Loucy (cell line): ENCODE results near the gene CBY3.

Experiments used
- EZH2phosphoT487 ChIP-seq: fragments of 200-600 bp; IDR thresholded peaks from 2 replicates; pipeline ENCODE4 v1.6.1; 2018; ENCODE audit warnings: antibody characterized with exemption, mild to moderate bottlenecking, moderate library complexity, borderline replicate concordance
- TF ChIP-seq, protein P1 (sequence below): fragments of 200-600 bp; sonication (generic); conservative IDR thresholded peaks from 2 replicates; pipeline ENCODE4 v1.5.1; 2014; ENCODE audit warnings: mild to moderate bottlenecking, antibody characterized with exemption, low read length

DNA sequence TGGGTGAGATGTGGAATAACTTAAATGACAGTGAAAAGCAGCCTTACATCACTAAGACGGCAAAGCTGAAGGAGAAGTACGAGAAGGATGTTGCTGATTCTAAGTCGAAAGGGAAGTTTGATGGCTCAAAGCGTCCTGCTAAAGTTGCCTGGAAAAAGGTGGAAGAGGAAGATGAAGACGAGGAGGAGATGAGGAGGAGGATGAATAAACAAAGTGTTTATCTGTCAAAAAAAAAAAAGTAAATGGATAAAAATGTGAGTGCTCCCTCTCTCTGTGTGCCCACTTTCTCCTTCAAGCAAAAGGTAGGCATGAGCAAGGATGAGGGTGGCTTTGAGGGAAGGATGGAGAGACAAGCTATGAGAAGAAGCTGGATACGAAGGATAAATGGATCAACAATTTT, 13.7 kb upstream of the CBY3 start:
- TF ChIP-seq, protein P1, sequence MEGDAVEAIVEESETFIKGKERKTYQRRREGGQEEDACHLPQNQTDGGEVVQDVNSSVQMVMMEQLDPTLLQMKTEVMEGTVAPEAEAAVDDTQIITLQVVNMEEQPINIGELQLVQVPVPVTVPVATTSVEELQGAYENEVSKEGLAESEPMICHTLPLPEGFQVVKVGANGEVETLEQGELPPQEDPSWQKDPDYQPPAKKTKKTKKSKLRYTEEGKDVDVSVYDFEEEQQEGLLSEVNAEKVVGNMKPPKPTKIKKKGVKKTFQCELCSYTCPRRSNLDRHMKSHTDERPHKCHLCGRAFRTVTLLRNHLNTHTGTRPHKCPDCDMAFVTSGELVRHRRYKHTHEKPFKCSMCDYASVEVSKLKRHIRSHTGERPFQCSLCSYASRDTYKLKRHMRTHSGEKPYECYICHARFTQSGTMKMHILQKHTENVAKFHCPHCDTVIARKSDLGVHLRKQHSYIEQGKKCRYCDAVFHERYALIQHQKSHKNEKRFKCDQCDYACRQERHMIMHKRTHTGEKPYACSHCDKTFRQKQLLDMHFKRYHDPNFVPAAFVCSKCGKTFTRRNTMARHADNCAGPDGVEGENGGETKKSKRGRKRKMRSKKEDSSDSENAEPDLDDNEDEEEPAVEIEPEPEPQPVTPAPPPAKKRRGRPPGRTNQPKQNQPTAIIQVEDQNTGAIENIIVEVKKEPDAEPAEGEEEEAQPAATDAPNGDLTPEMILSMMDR: no peak
- TF ChIP-seq EZH2phosphoT487: no peak
